Activated CD4-positive, alpha-beta T cell treated with anti-CD3 and anti-CD28 coated beads, Interleukin-2, amount 10 ng/mL, durations not matched to agents 7 days and 5 days (primary cell): ENCODE data around the gene IKZF1. TPM values are rescaled to one million over a fixed set of nuclear protein-coding genes. Genes with fewer than 3 reads are reported as not detected.
"Not testable (repeated sequence)": the region's sequence is repeated elsewhere in the genome, so short reads cannot be mapped to it uniquely, and the experiment has no call there.

Experiments used
- CTCF ChIA-PET: fragments of 350-600 bp; sonication (Branson Sonifier 250); formaldehyde crosslinking; loops from one replicate; lab custom pipeline; 2021; ENCODE audit warnings: antibody characterized with exemption; lab: Charles Lee
- POLR2A ChIA-PET: fragments of 350-600 bp; sonication (Branson Sonifier 250); formaldehyde crosslinking; loops from one replicate; lab custom pipeline; 2021; ENCODE audit warnings: antibody characterized with exemption; lab: Charles Lee
- DNase-seq: peaks from one replicate; pipeline ENCODE4 v3.0.0-alpha.2; 2020
- H3K27ac Mint-ChIP-seq: one replicate; pipeline ENCODE4 v1.8.0; 2021; ENCODE audit warnings: mild to moderate bottlenecking, moderate library complexity, mixed read lengths
- H3K27me3 Mint-ChIP-seq: one replicate; pipeline ENCODE4 v1.8.0; 2021; ENCODE audit warnings: mixed read lengths
- H3K36me3 Mint-ChIP-seq: one replicate; pipeline ENCODE4 v1.8.0; 2021; ENCODE audit warnings: low read depth, mixed read lengths
- H3K4me1 Mint-ChIP-seq: one replicate; pipeline ENCODE4 v1.8.0; 2021; ENCODE audit warnings: mixed read lengths
- H3K4me3 Mint-ChIP-seq: one replicate; pipeline ENCODE4 v1.8.0; 2021; ENCODE audit warnings: mild to moderate bottlenecking, moderate library complexity, mixed read lengths
- H3K9me3 Mint-ChIP-seq: one replicate; pipeline ENCODE4 v1.8.0; 2021; ENCODE audit warnings: mixed read lengths
- total RNA-seq, 2 experiments: library from RNA; stranded (reverse); gene quantifications; one replicate each; pipeline ENCODE4 v1.2.3, GENCODE V29; 2021

Gene IKZF1
- total RNA-seq, 2 experiments from 2014 or later, result 379 to 406 TPM

DNA sequence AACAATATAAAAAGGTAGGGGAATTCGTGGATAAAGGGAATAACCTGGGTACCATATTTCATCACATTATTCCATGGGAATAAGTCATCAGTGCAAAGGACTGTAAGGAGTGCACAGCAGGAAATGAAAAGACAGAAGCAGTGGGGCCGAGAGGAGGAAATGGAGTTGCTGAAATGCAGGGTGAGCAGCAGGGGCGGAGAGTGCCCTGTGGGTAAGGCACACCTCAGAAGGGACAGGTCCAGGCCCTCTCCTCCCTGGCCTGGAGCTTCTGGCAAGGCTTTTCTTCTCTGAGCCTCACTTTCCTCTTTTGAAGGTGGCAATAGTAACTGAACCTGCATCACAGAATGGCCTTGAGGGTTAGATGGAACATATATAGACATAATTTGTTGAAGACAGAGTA lies 26.2 kb downstream of the IKZF1 start:
- Mint-ChIP-seq H3K27me3 (no peaks in the 10 kb centered on the region), H3K4me1 (peaks cover 31% of the 10 kb centered on the region), H3K4me3 (no peak overlapping the region), H3K27ac (no peak overlapping the region), H3K9me3 (no peaks in the 10 kb centered on the region), H3K36me3 (peaks cover 65% of the 10 kb centered on the region)
- ChIA-PET CTCF (interaction anchor here (0.9 to 2.9 kb wide), 9 partner anchors 11 to 125 kb away, joined by 3 to 12 read pairs (median 5); no protein-coding TSS in a partner anchor), POLR2A (interaction anchor here (0.8 to 1.6 kb wide), 2 partner anchors 15 to 16 kb away, joined by 4 read pairs; no protein-coding TSS in a partner anchor)
- no peak for DNase-seq

GRCh38 chr7:50331564-50332208 lies 27.2 kb downstream of the IKZF1 start:
- no peaks in the 10 kb centered on the region for H3K9me3 Mint-ChIP-seq
- no peak overlapping the region for H3K27ac Mint-ChIP-seq
- ChIA-PET POLR2A (interaction anchor here (0.6 to 1.6 kb wide), 4 partner anchors 16 to 35 kb away, joined by 3 to 4 read pairs (median 4); no protein-coding TSS in a partner anchor), CTCF (interaction anchor here (0.6 to 2.9 kb wide), 12 partner anchors 8 to 150 kb away, joined by 3 to 12 read pairs (median 4); no protein-coding TSS in a partner anchor)
- H3K4me1 Mint-ChIP-seq, result peaks cover 21% of the 10 kb centered on the region
- no peaks in the 10 kb centered on the region for H3K27me3 Mint-ChIP-seq
- H3K4me3 Mint-ChIP-seq, result no peak overlapping the region
- peaks cover 61% of the 10 kb centered on the region for H3K36me3 Mint-ChIP-seq
- DNase-seq, result peak; percentile 70

DNA sequence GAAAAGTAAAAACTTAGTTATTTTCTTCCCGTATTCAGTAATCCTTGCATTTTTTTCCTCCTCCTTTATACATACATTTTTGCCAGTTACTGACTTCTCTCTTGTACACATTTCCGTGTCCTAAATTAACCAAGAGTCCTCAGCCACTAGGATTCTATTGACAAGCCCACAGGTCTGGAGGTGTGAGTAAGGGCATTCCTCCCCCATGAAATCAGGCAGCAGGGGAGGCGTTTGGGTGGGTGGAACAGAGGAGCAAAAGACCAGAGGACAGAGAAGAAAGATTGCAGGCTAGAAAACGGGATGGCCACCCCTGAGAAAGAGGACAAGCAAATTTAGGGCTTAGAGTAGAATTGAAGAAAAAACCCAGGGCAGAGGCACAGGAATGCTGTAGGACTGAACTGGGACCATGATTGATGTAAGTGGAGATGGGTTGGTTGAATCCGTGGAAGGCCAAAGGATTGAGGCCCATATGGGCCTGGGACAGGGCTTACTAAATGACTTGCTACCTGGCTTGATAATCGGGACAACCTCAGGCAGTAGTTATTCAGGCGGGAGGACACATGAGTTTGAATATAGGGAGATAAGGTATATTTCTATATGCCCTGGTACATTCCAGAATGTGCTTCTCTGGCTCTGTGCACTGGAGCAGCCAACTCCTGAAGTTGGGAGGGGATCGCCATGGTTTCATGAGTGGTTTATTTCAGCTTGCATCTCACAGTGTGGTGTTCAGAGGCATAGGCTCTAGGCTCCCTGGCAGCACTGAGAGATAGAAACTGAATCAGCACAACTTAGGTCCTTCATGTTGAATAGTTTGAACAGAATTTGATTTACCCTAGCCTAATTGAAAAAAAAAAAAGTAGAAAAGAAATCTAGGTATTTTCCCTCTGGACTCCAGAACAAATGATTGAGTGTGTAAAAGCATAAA lies 28.0 kb downstream of the IKZF1 start:
- Mint-ChIP-seq H3K4me3 (no peak overlapping the region), H3K36me3 (peaks cover 61% of the 10 kb centered on the region), H3K9me3 (no peaks in the 10 kb centered on the region), H3K27me3 (no peaks in the 10 kb centered on the region), H3K4me1 (peaks cover 14% of the 10 kb centered on the region), H3K27ac (no peak overlapping the region)
- DNase-seq, result no peak
- CTCF ChIA-PET, result interaction anchor here (0.8 to 2.9 kb wide), 9 partner anchors 9 to 127 kb away, joined by 3 to 12 read pairs (median 4); no protein-coding TSS in a partner anchor
- POLR2A ChIA-PET, result interaction anchor here (1.0 to 1.6 kb wide), 2 partner anchors 17 to 35 kb away, joined by 3 to 4 read pairs; no protein-coding TSS in a partner anchor

- Mint-ChIP-seq H3K36me3 (peaks cover 60% of the 10 kb centered on the region), H3K27ac (no peak overlapping the region), H3K27me3 (no peaks in the 10 kb centered on the region), H3K4me3 (no peak overlapping the region), H3K4me1 (peaks cover 7% of the 10 kb centered on the region), H3K9me3 (no peaks in the 10 kb centered on the region)
- peak; percentile 68 for DNase-seq
- ChIA-PET CTCF (interaction anchor here (0.8 to 2.7 kb wide), 6 partner anchors 10 to 36 kb away, joined by 3 to 7 read pairs (median 3); no protein-coding TSS in a partner anchor), POLR2A (interaction anchor here (1.0 kb wide), 1 partner anchor 34 kb away, joined by 3 read pairs; no protein-coding TSS in a partner anchor)
Observed at GRCh38 chr7:50333221-50333651, 28.7 kb downstream of the IKZF1 start.

DNA sequence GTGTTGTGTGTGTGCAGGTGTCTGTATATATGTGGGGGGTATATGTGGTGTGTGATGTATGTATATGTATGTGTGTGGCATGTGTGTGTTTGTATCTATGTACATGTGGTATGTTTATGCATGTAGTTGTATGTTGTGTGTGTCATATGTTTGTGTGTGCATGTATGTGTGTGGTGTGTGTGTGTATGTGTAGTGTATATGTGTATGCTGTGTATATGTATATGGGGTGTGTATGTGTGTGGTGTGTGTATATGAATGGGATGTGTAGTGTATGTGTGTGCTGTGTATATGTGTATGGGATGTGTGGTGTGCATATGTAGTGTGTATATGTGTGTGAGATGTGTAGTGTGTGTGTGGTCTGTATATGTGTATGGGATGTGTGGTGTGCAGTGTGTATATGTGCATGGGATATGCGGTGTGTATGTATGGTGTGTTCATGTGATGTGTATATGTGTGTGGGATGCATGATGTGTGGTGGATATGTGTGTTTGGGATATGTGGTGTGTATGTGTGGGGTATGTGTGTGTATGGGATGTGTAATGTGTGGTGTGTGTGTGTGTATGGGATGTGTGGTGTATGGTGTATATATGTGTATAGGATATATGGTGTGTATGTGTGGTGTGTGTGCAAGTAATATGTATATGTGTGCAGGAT lies 30.0 kb downstream of the IKZF1 start:
- DNase-seq, result no peak
- CTCF ChIA-PET, result interaction anchor here (2.7 kb wide), 1 partner anchor 11 kb away, joined by 7 read pairs; no protein-coding TSS in a partner anchor
- POLR2A ChIA-PET, result no interaction called here
- Mint-ChIP-seq H3K36me3 (peaks cover 64% of the 10 kb centered on the region), H3K27ac (no peak overlapping the region), H3K4me1 (no peaks in the 10 kb centered on the region), H3K27me3 (no peaks in the 10 kb centered on the region), H3K9me3 (no peaks in the 10 kb centered on the region), H3K4me3 (no peak overlapping the region)

- Mint-ChIP-seq H3K27me3 (no peaks in the 10 kb centered on the region), H3K4me3 (no peak overlapping the region), H3K27ac (no peak overlapping the region), H3K4me1 (no peaks in the 10 kb centered on the region), H3K9me3 (no peaks in the 10 kb centered on the region), H3K36me3 (peaks cover 63% of the 10 kb centered on the region)
- POLR2A ChIA-PET, result interaction anchor here (0.5 kb wide), 1 partner anchor 23 kb away, joined by 5 read pairs; no protein-coding TSS in a partner anchor
- no peak for DNase-seq
- CTCF ChIA-PET, result interaction anchor here (0.7 to 3.9 kb wide), 8 partner anchors 9 to 129 kb away, joined by 3 to 19 read pairs (median 4); no protein-coding TSS in a partner anchor
Observed at GRCh38 chr7:50335230-50335794, 30.8 kb downstream of the IKZF1 start.

DNA sequence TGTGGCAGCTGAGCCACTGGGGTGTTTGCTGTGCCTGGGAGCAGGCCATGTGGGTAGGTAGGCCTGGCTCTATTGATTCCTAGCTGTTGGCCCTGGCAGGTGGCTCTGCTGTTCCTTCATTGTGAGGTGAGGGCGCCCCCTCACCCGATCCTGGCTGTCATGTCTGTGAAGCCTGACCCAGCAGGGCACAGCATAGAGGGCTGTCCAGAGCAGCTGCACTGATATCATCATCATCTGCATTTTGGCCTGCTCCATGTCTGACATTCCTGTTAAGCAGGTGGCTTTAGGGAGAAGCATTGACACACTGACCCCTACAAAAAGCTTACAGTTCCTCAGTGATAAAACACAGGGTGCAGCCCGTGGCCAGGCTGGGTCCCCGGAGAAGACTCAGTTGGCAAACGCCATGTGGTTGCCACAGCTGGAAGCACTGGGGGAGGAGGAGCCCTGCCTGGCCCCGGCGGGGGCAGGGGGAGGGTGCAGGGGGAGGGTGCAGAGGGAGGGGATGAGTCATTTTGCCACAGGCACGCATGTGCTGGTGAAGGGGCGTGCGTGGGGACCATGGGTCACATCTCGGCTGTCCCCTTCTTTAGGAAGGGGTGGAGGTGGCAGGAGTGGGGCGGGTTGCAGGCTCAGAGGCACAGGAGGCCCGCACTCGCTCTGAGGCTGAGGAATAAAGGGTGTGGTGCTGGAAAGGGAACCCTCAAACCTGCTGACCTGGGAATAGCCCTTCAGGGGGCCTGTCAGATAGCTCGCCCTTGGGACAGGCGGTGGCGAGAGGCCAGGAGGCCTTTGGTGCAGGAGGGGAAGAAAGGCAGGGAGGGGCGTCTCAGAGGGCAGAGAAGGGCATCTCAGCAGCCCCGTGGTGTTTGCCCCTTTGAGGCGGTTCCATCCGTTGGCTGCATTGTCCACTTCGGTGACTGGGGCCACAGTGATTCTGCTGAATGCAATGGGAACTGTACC lies 31.6 kb downstream of the IKZF1 start:
- ChIA-PET CTCF (interaction anchor here (0.7 to 3.9 kb wide), 9 partner anchors 8 to 130 kb away, joined by 3 to 19 read pairs (median 3); no protein-coding TSS in a partner anchor), POLR2A (interaction anchor here (0.5 kb wide), 1 partner anchor 24 kb away, joined by 5 read pairs; no protein-coding TSS in a partner anchor)
- H3K36me3 Mint-ChIP-seq, result peaks cover 60% of the 10 kb centered on the region
- H3K9me3 Mint-ChIP-seq, result no peaks in the 10 kb centered on the region
- no peak overlapping the region for H3K4me3 Mint-ChIP-seq
- peak; percentile 81 for DNase-seq
- no peak overlapping the region for H3K27ac Mint-ChIP-seq
- no peaks in the 10 kb centered on the region for H3K27me3 Mint-ChIP-seq
- H3K4me1 Mint-ChIP-seq, result no peaks in the 10 kb centered on the region

DNA sequence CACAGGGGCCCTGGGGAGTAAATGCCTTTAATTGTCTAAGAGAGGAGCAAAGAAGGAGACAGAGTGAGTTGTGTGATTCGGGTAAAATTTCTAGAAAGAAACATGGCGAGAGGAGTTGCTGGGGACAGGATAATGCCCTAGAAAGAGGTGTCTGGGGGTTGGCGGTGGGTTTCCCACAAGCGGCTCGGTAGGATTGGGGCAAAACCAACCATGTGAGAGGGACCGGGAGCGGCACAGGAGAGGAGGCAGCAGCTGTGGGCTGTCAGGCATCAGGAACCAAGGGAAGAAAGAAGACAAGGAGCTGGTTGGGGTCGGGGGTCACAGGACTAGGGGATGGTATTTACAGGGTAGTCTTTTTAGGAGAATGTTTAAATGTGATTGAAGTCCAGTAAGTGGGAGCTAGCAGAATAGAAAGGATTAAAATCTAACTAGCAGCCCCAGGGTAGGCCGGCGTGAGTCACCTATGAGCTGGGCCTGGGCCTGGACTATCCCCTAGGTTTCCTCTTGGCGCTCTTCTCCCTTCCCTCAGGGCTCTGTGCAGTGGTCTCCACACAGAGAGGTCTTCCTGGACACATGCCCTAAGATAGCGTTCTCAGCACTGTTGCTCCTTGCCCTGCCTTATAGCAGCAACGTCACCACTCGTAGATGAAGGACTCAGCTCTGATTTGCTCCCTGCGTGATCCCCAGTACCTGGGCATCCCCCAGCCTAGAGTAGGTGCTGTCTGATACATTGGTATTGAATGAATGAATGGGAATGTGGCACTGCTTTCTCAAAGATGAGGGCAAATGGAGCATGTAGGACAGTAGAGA lies 32.6 kb downstream of the IKZF1 start:
- DNase-seq, result no peak

GRCh38 chr7:50339472-50339871 lies 35.0 kb downstream of the IKZF1 start:
- H3K36me3 Mint-ChIP-seq, result peaks cover 75% of the 10 kb centered on the region
- ChIA-PET CTCF (interaction anchor here (0.7 to 2.8 kb wide), 10 partner anchors 8 to 139 kb away, joined by 3 to 11 read pairs (median 4); no protein-coding TSS in a partner anchor), POLR2A (interaction anchor here (1.0 to 2.2 kb wide), 2 partner anchors 11 to 24 kb away, joined by 6 to 9 read pairs; no protein-coding TSS in a partner anchor)
- not testable (repeated sequence) for DNase-seq, H3K9me3 Mint-ChIP-seq, H3K27me3 Mint-ChIP-seq, H3K4me1 Mint-ChIP-seq, H3K27ac Mint-ChIP-seq, H3K4me3 Mint-ChIP-seq

More for the DNA sequence above, 32.6 kb downstream of the IKZF1 start:
- no peaks in the 10 kb centered on the region for H3K9me3 Mint-ChIP-seq
- H3K27ac Mint-ChIP-seq, result no peak overlapping the region
- CTCF ChIA-PET, result interaction anchor here (0.7 to 3.9 kb wide), 7 partner anchors 10 to 131 kb away, joined by 3 to 19 read pairs (median 7); no protein-coding TSS in a partner anchor
- POLR2A ChIA-PET, result interaction anchor here (0.7 to 2.1 kb wide), 3 partner anchors 22 to 30 kb away, joined by 4 to 10 read pairs (median 4); no protein-coding TSS in a partner anchor
- no peak overlapping the region for H3K4me3 Mint-ChIP-seq
- H3K36me3 Mint-ChIP-seq, result peaks cover 59% of the 10 kb centered on the region
- no peaks in the 10 kb centered on the region for H3K4me1 Mint-ChIP-seq
- H3K27me3 Mint-ChIP-seq, result no peaks in the 10 kb centered on the region
